Measurements from ENCODE around the gene SEMA3A. TPM values are rescaled to one million over a fixed set of nuclear protein-coding genes. Genes with fewer than 3 reads are reported as not detected.

The SEMA3A gene
- total RNA-seq, 3 donors from 2014 or later: 2.9 to 23.2 (median 5.2) TPM

- DNase-seq (ENCODE audit: low spot score in 2 of 2): no peak
- Histone ChIP-seq H3K27me3 (no peaks in the 10 kb centered on the region), H3K9me3 (no peaks in the 10 kb centered on the region), H3K4me1 (no peaks in the 10 kb centered on the region), H3K27ac (no peak overlapping the region), H3K4me3 (no peak overlapping the region), H3K36me3 (no peaks in the 10 kb centered on the region)
- no peak for TF ChIP-seq POLR2A (IDR thresholded peaks at IDR 0.05)
- TF ChIP-seq POLR2AphosphoS5 (IDR thresholded peaks at IDR 0.05): no peak
- TF ChIP-seq CTCF (IDR thresholded peaks at IDR 0.05): no peak
- intact Hi-C loops (cut with DNase I; ENCODE audit: low total_unique reads): no loop called here
Measured at GRCh38 chr7:84191261-84191660, 3.3 kb downstream of the SEMA3A start.

GRCh38 chr7:84190016-84190705 is 4.4 kb downstream of the SEMA3A start:
- Histone ChIP-seq H3K4me3 (no peak overlapping the region), H3K9me3 (no peaks in the 10 kb centered on the region), H3K4me1 (no peaks in the 10 kb centered on the region), H3K27me3 (no peaks in the 10 kb centered on the region), H3K27ac (no peak overlapping the region), H3K36me3 (no peaks in the 10 kb centered on the region)
- DNase-seq (ENCODE audit: low spot score in 2 of 2): no peak
- intact Hi-C loops (cut with DNase I; ENCODE audit: low total_unique reads): no loop called here
- TF ChIP-seq POLR2A (IDR thresholded peaks at IDR 0.05): no peak
- TF ChIP-seq CTCF (IDR thresholded peaks at IDR 0.05): no peak
- no peak for TF ChIP-seq POLR2AphosphoS5 (IDR thresholded peaks at IDR 0.05)

GRCh38 chr7:84188786-84189405 is 5.7 kb downstream of the SEMA3A start:
- no peak overlapping the region for H3K27ac ChIP-seq
- no peaks in the 10 kb centered on the region for H3K27me3 ChIP-seq
- intact Hi-C loops (cut with DNase I; ENCODE audit: low total_unique reads): loop anchor here (5.0 kb wide), 1 partner anchor 212 kb away; no protein-coding TSS in a partner anchor
- no peak overlapping the region for H3K4me3 ChIP-seq
- DNase-seq (ENCODE audit: low spot score in 2 of 2): no peak
- no peaks in the 10 kb centered on the region for H3K36me3 ChIP-seq
- TF ChIP-seq POLR2A (IDR thresholded peaks at IDR 0.05) (no peak), POLR2AphosphoS5 (IDR thresholded peaks at IDR 0.05) (no peak), CTCF (IDR thresholded peaks at IDR 0.05) (no peak)
- H3K4me1 ChIP-seq: no peaks in the 10 kb centered on the region
- H3K9me3 ChIP-seq: no peaks in the 10 kb centered on the region

GRCh38 chr7:84187813-84188510 is 6.6 kb downstream of the SEMA3A start:
- intact Hi-C loops (cut with DNase I; ENCODE audit: low total_unique reads): loop anchor here (5.0 kb wide), 1 partner anchor 211 kb away; no protein-coding TSS in a partner anchor
- H3K27me3 ChIP-seq: no peaks in the 10 kb centered on the region
- H3K4me3 ChIP-seq: no peak overlapping the region
- TF ChIP-seq POLR2AphosphoS5 (IDR thresholded peaks at IDR 0.05) (no peak), POLR2A (IDR thresholded peaks at IDR 0.05) (no peak), CTCF (IDR thresholded peaks at IDR 0.05) (no peak)
- DNase-seq (ENCODE audit: low spot score in 2 of 2): no peak
- H3K9me3 ChIP-seq: no peaks in the 10 kb centered on the region
- H3K4me1 ChIP-seq: no peaks in the 10 kb centered on the region
- H3K27ac ChIP-seq: no peak overlapping the region
- H3K36me3 ChIP-seq: no peaks in the 10 kb centered on the region

Measured in breast epithelium (tissue), 4 donors.